ENCODE data around the gene LMX1B.
"Not testable (repeated sequence)": the region's sequence is repeated elsewhere in the genome, so short reads cannot be mapped to it uniquely, and the experiment has no call there.

LMX1B gene

GRCh38 chr9:126613651-126614050 is at the start of gene LMX1B:
LMX1B (plus strand) TSS chr9:126613928; CDS start chr9:126614450, 522 bp downstream.
- no peak for DNase-seq

DNA sequence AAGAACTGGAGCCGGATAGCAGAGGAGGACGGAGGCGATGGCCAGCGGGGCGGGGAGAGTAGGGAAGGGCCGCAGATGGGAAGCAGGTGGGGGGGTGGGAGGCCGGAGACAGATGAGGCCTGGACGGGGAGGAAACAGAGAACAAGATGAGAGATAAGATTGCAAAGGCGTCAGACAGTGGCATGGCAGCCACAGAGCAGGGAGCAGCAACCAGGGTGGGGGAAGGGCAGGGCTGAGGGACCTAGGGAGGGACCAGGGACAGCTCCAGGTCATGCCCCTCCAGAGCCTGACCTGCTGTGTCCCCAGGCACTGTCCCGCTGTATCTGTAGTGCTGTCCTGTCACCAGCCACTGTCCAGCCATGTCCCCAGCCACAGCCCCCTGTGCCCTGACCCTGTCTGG is 49.6 kb upstream of the LMX1B start:
- no peak for DNase-seq

DNA sequence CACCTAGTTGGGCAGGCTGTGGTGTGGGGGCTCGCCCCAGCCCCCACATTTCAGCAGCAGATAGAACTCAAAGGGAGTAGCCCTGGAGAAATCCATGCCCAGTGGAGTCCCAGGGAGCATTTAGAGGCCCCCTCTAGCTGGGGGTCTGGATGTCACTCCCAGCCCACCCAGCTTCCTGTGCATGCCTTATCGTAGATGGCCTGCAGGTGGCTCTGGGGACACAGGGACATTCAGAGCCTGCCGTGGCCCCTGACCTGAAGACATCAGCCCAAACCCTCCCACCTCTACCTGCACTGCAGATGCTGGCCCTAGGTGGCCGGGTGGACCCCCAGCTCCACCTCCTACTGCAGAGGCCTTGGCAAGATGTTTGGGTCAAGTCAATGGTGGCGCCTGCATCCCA is 49.0 kb upstream of the LMX1B start:
- DNase-seq, result no peak

GRCh38 chr9:126565336-126566128 is 48.2 kb upstream of the LMX1B start:
- DNase-seq, result no peak

DNA sequence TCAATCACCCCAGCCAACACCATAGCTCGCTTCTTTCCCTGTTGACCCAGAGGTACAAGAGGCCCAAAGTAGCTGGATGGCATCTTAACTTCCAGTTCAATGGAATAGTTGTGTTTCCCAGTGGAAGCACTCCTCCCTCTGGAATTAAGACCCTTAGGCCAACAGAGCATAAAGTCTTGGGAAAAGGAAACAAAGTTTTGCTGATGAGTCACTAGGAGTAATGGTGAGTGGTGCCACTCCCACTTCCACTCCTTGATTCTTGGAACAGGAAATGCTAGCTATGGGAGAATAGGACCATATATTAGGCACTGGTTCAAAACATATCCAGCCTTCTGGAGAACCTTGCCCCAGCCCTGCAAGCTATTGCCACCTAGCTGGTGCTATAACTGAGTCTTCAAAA is 44.7 kb upstream of the LMX1B start:
- DNase-seq, result no peak

GRCh38 chr9:126578029-126578428 is 35.7 kb upstream of the LMX1B start:
- no peak for DNase-seq

- DNase-seq, result not testable (repeated sequence)
Observed at GRCh38 chr9:126580319-126580718, 33.4 kb upstream of the LMX1B start.

GRCh38 chr9:126581893-126582292 is 31.8 kb upstream of the LMX1B start:
- DNase-seq, result no peak

GRCh38 chr9:126582427-126582826 is 31.3 kb upstream of the LMX1B start:
- DNase-seq, result no peak

- DNase-seq, result no peak
Observed at GRCh38 chr9:126583144-126583760, 30.5 kb upstream of the LMX1B start.

DNA sequence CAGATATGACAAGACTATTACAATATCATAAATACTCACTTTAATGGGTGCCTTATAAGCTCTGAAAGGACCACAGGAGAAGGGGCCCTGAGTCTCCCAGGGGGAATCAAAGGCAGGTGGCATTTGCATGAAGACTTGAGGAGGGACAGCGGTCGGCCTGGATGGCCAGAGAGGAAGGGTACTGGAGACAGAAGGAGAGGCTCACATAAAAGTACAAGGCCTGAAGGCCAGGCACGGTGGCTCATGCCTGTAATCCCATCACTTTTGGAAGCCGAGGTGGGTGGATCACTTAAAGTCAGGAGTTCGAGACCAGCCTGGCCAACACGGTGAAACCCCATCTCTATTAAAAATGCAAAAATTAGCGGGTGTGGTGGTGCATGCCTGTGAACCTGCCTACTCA is 29.1 kb upstream of the LMX1B start:
- no peak for DNase-seq

DNA sequence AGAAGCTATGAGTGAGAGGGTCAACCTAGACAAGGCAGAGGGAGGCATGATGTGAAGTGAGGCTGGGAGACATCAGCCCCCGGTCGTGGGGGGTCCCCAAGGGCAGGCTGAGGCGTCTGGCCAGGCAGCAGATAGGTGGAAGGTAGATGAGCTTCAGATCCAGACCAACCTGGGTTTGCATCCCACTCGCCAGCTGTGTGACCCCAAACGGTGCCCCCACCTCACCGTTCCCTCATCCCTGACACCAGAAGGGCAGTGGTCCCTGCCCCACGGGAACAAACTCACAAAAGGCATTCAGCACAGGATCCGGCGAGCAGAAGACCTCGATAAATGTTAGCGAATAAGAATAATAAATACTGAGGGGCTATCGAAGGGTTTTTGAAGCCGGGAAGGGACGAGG is 27.5 kb upstream of the LMX1B start:
- DNase-seq, result no peak

GRCh38 chr9:126587187-126588185 is 26.2 kb upstream of the LMX1B start:
- DNase-seq, result no peak

- no peak for DNase-seq
Observed at GRCh38 chr9:126588491-126589168, 25.1 kb upstream of the LMX1B start.

DNA sequence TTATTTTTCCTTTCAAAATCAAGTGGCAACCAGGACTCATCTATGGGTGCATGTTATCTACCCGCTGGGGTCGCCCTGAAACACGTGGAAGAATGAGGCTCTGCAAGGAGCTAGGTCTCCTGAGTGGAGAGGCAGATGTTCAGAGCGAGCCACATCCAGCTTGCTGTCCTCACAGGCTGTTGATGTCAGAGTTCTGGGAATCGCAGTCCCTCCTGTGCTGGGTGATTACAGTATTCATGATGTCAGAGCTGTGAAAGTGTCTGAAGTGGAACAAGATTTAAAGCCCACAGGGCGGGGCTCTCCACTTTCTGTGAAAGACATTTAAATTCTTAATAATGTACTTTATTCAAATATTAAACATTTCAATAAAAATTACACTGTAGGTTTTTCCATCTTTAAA is 24.4 kb upstream of the LMX1B start:
- DNase-seq, result no peak

DNA sequence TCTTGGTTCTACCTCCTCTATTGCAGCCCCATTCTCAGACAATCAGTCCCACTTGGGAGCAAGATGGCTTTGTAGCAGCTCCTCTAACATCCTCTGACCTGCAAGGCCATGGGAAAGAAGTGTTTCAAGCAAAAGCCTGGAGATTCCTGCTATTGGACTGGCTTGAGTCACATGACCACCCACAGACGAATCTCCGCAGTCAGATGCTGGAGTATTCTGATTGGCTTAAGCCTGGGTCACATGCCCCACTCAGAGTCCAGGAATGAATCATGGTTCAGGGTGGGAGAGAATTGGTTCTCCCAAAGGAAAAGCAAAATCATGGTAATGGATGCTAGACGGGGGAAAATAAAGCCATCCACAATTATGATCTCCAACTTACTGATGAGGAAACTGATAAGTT is 22.6 kb upstream of the LMX1B start:
- DNase-seq, result no peak

DNA sequence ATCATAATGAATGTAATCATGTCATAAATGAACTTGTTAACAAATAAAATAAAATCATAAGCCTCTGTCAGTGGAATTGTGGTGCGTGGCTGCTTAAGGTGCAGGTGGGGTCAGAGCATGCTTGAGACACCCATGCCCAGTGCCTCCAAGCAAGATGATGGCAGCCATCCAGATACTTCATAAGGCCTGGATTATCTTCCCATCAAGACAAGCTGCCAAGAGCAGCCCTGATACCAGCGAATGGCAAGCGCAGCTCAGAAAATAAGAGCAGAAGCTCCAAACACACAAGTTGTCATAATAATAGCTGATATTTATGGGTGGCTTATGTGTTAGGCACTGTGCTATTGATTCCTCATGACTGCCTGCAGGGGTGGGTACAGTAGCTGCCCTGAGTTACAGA is 21.8 kb upstream of the LMX1B start:
- no peak for DNase-seq

DNA sequence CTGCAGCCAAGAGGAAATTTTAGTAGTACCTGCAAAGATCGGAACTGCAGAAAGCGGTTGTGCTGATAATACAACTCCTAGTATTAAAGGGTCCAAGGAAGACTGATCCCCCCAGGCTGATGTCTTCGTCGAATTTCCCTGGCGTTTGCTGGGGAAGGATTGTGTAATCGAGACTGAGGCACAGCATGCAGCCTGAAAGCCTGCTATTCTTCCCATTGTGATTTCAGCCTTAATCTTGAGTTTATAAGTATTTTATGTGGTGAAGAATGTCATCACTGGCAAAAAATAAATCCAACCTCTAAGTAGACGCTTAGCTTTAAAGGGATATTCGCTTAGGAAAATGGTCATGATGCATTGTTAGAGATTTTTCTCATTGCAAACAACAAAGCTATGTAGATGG is 21.3 kb upstream of the LMX1B start:
- no peak for DNase-seq

GRCh38 chr9:126595982-126596381 is 17.7 kb upstream of the LMX1B start:
- no peak for DNase-seq

- DNase-seq, result no peak
Observed at GRCh38 chr9:126599047-126599650, 14.6 kb upstream of the LMX1B start.

DNA sequence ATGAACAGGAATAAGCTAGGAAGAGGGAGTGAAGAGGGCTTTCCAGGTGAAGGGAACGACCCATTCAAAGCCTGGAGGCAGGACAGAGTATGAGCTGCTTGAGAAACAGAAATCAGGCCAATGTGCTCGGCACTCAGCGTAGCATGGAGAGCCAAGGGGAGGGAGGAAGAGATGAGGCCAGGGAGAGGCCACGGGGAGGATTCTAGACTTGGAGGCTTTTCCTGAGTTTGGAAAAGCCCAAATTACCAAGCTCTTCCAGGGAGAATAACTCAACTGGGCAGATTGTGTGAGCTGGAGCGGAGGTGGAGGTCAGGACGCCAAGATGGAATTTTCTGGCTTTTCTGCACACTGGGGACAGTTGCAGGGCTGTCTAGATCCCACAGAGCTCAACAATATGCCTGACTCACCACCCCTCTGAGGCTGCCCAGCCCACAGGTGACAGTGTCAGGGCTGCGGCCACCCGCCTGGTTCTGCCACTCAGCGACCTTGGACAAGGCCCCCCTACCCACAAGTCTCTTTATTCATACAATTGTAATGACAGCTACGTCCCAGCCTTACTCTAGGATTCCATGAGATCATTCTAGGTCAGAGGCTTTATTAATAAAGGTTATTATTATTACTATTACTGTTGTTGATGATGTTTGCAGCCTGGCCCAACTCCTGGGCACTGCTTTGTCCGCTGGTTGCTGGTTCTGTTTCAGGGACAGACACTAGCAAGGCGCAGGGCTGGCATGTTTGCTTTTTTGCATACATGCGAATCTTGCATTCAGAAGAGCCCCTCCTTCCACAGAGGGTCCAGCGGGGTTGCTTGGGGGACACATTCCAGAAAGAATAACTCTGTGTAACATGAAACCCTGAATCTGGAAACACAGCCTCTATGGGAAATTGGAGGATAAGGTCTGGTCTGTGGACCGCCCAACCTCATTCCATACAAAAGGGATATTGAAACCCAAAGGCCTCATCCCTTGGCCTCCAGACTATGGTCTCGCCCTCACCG is 9.4 kb upstream of the LMX1B start:
- DNase-seq, result no peak
